Ureter (tissue), 1 donor: ENCODE results near the gene C5orf46. TPM values are rescaled to one million over a fixed set of nuclear protein-coding genes. Genes with fewer than 3 reads are reported as not detected.
"Not testable (repeated sequence)": the region's sequence is repeated elsewhere in the genome, so short reads cannot be mapped to it uniquely, and the experiment has no call there.

Source experiments
- DNase-seq: peaks from one replicate; pipeline ENCODE4 v3.0.0-alpha.2; 2020; ENCODE audit warnings: low spot score
- total RNA-seq: library from RNA; stranded (reverse); gene quantifications from one replicate; pipeline ENCODE4 v1.2.4, GENCODE V29; 2023
- donor health status: DM: yes; HTN: yes; CAD: no.

The C5orf46 gene
- total RNA-seq, 1 donor from 2014 or later: not detected

DNA sequence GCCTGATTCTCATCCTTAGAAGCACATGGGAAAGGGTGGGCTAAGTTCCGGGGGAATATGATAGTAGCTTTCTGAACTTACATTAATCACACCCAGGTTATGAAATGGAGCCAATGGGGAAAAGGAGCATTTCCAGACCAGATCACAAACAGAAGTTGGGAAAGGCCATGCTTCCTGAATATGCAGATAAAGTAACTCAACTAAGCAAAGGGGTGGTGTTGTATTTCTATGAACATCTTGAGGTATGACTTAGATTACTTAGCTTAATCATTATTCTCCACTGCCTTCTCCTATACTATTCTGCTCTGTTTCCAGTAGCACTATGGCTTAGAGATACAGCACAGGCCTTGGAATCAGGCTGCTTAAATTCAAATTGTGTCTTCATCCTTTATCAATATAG, 10.5 kb downstream of the C5orf46 start:
- DNase-seq: no peak

DNA sequence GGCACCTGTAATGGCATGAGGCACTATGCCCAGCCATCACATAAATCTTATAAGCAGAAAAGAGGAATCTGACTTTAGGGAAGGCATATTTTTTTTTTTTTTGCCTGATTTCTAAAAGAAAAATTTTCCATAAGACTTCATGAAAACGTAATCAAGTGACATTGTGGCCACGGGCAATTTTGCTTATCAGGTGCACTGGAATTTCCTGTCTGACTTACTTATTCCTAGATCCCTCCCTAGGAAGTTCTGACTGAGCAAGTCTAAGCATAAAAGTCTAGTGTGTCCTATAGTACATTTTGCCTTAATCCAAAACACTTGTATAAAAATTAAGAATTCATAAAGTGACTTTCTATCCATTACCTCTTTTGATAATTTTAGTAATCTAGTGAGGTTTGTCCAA, 12.5 kb downstream of the C5orf46 start:
- no peak for DNase-seq

- no peak for DNase-seq
These were observed 13.5 kb downstream of the C5orf46 start for GRCh38 chr5:147892696-147893296.

DNA sequence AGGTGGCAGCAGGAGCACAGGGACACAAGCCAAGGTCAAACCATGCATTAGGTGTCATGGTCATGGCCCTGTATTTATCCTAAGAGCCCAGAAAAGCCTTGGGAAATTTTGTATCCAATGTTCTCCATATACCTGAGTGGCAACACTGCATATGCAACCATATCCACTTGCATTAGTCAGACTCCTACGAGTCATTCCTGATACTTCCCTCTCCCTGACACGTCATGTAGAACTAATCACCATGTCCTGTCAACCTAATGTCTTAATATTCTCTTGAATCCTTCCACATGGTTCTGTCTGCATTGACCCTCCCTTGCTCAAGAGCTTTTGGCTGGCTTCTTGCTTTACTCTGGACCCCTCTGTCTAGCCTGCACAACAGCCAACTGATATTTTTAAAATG, 18.4 kb downstream of the C5orf46 start:
- no peak for DNase-seq

GRCh38 chr5:147887026-147887627, 19.2 kb downstream of the C5orf46 start:
- no peak for DNase-seq

GRCh38 chr5:147882586-147883313, 23.6 kb downstream of the C5orf46 start:
- no peak for DNase-seq

GRCh38 chr5:147880487-147880886, 25.9 kb downstream of the C5orf46 start:
- no peak for DNase-seq

- DNase-seq: no peak
These were observed 26.6 kb downstream of the C5orf46 start for GRCh38 chr5:147879784-147880183.

DNA sequence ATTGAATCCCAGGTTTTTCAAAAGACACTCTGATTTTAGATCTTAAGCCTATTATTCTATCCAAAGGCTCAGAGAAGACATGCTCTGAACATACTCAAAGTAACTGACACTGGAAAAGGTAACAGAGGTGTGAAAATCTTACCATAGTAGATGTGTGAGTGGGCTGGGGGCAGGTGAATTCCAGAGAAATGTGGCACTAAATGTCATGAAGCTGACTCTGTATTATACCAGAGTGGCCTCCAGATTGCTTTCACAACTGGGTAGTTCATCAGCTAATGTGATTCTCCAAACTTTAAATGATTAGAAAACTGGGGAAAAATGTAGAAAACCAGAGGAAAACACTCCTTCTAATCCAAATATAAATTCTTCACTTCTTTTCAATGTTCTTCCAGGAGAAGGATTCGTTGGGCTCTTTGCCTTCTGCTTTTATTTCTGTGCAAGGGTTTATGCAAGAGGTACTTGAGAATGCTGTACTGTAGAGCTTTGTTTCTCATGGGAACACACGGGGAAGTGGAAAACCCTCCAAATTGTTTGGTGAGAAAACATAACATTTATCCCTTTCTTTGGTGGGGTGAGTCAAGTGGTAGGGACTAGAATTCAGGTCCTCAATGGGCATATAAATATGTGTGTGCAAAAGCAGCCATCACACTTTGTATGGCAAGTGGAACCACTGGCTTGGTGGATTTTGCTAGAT, 28.1 kb downstream of the C5orf46 start, which contains the start of gene SCGB3A2:
Gene SCGB3A2 (plus strand): TSS at position 646 of the 694 bp plus-strand sequence. CDS start 93 bp downstream, outside the sequence.
- DNase-seq: no peak

GRCh38 chr5:147876626-147877025, 29.7 kb downstream of the C5orf46 start:
- no peak for DNase-seq

DNA sequence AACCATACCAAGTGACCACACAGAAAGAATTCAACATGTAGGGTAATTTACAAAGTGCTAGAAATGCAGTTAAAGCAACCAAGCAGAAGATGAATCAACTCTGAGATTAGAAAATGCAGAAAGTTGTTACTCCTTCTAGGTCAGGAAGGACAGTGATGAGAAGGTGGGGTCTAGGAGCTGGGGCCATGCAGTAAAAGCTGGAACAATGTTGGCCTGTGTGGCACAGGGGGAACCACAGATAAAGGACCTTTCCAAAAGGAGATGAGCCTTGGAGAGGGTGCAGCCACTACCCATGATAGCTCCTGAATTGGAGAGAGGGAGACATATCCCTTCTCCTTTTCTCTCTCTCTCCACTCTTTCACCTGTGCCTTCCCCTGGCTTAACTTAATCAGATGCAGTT, 30.2 kb downstream of the C5orf46 start:
- no peak for DNase-seq

GRCh38 chr5:147874910-147875367, 31.4 kb downstream of the C5orf46 start:
- DNase-seq: no peak

DNA sequence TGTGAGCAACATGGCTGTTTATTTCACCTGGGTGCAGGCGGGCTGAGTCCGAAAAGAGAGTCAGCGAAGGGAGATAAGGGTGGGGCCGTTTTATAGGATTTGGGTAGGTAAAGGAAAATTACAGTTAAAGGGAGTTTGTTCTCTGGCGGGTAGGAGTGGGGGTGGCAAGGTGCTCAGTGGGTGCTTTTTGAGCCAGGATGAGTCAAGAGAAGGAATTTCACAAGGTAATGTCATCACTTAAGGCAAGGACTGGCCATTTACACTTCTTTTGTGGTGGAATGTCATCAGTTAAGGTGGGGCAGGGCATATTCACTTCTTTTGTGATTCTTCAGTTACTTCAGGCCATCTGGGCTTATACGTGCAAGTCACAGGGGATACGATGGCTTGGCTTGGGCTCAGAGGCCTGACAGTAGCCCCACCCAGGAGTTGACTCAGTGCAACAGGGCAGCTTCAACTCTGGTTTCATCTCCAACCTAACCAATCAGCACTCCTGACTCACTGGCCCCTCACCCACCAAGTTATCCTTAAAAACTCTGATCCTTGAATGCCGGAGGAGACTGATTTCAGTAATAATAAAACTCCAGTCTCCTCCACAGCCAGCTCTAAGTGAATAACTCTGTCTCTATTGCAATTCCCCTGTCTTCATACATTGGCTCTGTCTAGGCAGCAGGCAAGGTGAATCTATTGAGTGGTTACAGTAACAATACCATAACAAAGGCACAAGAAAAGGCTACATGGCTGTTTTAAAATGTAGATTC, 32.0 kb downstream of the C5orf46 start:
- not testable (repeated sequence) for DNase-seq

- DNase-seq: not testable (repeated sequence)
These were observed 33.4 kb downstream of the C5orf46 start for GRCh38 chr5:147872744-147873435.

- DNase-seq: not testable (repeated sequence)
These were observed 34.3 kb downstream of the C5orf46 start for GRCh38 chr5:147871980-147872549.

GRCh38 chr5:147869892-147870291, 36.4 kb downstream of the C5orf46 start:
- not testable (repeated sequence) for DNase-seq

DNA sequence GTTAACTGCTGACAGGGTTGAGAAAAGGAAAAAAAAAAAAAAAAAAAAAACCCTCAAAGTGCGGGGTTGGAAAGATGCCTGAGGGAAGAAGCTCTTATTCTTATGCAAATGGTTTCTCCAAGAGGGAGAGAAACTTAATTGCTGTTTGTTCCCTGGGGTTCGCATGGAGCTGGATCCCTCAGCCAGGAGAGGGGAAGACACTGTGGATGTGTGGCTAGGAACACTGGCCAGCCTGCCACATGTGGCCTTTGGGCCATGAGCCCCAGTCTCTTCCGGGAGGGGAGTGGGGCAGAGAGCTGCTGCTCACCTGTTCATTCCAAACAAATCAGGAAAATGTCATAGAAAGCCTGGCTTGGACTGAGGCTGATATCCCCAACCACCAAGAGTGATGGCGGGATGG, 37.2 kb downstream of the C5orf46 start:
- DNase-seq: no peak

DNA sequence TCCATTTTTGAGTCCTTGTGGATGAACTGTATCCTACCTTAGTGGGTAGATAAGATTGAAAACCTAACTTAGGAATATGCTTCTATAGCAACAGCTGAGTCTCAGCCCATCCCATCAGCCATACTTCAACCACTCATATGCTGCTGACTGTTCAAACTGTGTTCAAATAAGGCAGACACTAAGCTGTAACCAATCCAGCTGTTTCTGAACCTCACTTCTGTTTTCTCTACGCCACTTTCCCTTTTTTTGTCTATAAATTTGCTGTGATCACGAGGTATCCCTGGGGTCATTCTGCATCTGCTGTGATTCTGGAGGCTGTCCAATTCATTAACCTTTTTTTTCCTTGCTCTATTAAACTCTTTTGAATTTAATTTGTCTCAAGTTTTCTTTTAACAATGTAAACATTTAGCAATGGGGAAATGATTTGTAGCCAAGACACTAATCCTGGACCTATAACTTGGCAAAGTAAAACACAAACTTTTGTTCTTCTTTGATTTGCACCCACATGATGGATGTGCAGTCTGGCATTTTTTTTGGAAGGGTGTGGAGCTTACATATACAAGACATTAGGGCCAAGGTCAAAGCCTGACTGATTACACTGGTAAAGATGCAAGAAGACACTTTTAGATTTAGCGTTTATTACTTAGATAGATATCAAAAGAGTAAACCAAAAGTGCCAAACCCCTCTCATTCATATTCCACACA, 42.7 kb downstream of the C5orf46 start:
- DNase-seq: no peak

DNA sequence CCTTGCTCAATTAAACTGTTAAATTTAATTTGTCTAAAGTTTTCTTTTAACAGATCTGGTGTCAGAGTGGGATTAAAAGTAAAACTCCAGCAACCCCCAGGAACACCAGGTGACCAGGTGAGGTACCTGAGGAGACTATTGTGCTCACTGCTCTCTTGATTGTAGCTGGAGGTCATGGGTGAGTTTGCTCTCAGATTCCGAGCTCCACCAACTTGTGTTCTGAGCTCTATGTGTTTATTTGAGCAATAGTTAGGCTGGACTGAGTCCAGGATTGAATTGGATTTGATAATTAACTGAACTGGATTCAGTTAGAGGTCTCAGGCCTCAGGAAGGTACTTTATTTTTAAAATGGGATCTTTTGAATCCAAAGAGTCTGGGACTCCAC, 45.7 kb downstream of the C5orf46 start:
- no peak for DNase-seq
